ENCODE measurements around the gene GAS2L2. TPM values are rescaled to one million over a fixed set of nuclear protein-coding genes. Genes with fewer than 3 reads are reported as not detected.

GAS2L2 gene
- total RNA-seq, 1 experiment from 2014 or later = not detected

- H3K9me3 ChIP-seq (ENCODE audit: control insufficient read depth, insufficient read depth, low read depth, low read length) = no peaks in the 10 kb centered on the region
- POLR2A ChIA-PET = interaction anchor here (1.0 kb wide), 1 partner anchor 12 kb away, joined by 3 read pairs; no protein-coding TSS in a partner anchor
- peaks cover 12% of the 10 kb centered on the region for H3K27me3 ChIP-seq (ENCODE audit: control insufficient read depth, insufficient read depth, low read length)
- no peak overlapping the region for H3K4me3 ChIP-seq (ENCODE audit: low read depth in 2 of 2, low read length in 2 of 2)
- H3K36me3 ChIP-seq (ENCODE audit: control insufficient read depth, insufficient read depth, low read length) = no peaks in the 10 kb centered on the region
- no peak for TF ChIP-seq POLR2AphosphoS5 (IDR thresholded peaks at IDR 0.05; ENCODE audit: low read depth, low read length)
- no peak for TF ChIP-seq REST (IDR thresholded peaks at IDR 0.05; ENCODE audit: insufficient read depth in 1 of 2, low read depth in 2 of 2, low read length in 1 of 2)
- no peak for TF ChIP-seq SIN3A (IDR thresholded peaks at IDR 0.05; ENCODE audit: borderline replicate concordance, insufficient read depth, low read depth, low read length)
- TF ChIP-seq CTCF (IDR thresholded peaks at IDR 0.05) = no peak
- TF ChIP-seq TCF7L2 (IDR thresholded peaks at IDR 0.05; ENCODE audit: low read depth, low read length) = no peak
- no peak for DNase-seq (ENCODE audit: low read depth, low spot score)
- in situ Hi-C loops (cut with HindIII; ENCODE audit: low pct_unique_long_range_greater_than_20kb, low sequenced_read_pairs) (no loop called here), intact Hi-C loops (cut with micrococcal nuclease; ENCODE audit: unreplicated experiment) (no loop called here)
- ATAC-seq = no peak
- peaks cover 5% of the 10 kb centered on the region; the same call in 1 of the 2 replicates for H3K4me1 ChIP-seq (ENCODE audit: control insufficient read depth, insufficient read depth, low read length)
- no TSS peak for BruUV-seq (replicated peaks)
- CTCF ChIA-PET = no interaction called here
- no peak overlapping the region for H3K27ac ChIP-seq (ENCODE audit: low read length)
These were observed 44.3 kb upstream of the GAS2L2 start for GRCh38 chr17:35797370-35797769.

GRCh38 chr17:35796942-35797341, 43.9 kb upstream of the GAS2L2 start:
- H3K36me3 ChIP-seq (ENCODE audit: control insufficient read depth, insufficient read depth, low read length) = no peaks in the 10 kb centered on the region
- CTCF ChIA-PET = no interaction called here
- H3K4me3 ChIP-seq (ENCODE audit: low read depth in 2 of 2, low read length in 2 of 2) = no peak overlapping the region
- no peak for ATAC-seq
- no peak for DNase-seq (ENCODE audit: low read depth, low spot score)
- no peak overlapping the region for H3K27ac ChIP-seq (ENCODE audit: low read length)
- no peak for TF ChIP-seq REST (IDR thresholded peaks at IDR 0.05; ENCODE audit: insufficient read depth in 1 of 2, low read depth in 2 of 2, low read length in 1 of 2)
- TF ChIP-seq SIN3A (IDR thresholded peaks at IDR 0.05; ENCODE audit: borderline replicate concordance, insufficient read depth, low read depth, low read length) = no peak
- no peak for TF ChIP-seq POLR2AphosphoS5 (IDR thresholded peaks at IDR 0.05; ENCODE audit: low read depth, low read length)
- no peak for TF ChIP-seq TCF7L2 (IDR thresholded peaks at IDR 0.05; ENCODE audit: low read depth, low read length)
- no peak for TF ChIP-seq CTCF (IDR thresholded peaks at IDR 0.05)
- no TSS peak for BruUV-seq (replicated peaks)
- POLR2A ChIA-PET = interaction anchor here (0.9 to 1.0 kb wide), 2 partner anchors 12 kb away, joined by 3 to 4 read pairs; partner anchors contain the start of gene TAF15
- H3K27me3 ChIP-seq (ENCODE audit: control insufficient read depth, insufficient read depth, low read length) = peaks cover 12% of the 10 kb centered on the region
- in situ Hi-C loops (cut with HindIII; ENCODE audit: low pct_unique_long_range_greater_than_20kb, low sequenced_read_pairs) = no loop called here
- H3K9me3 ChIP-seq (ENCODE audit: control insufficient read depth, insufficient read depth, low read depth, low read length) = no peaks in the 10 kb centered on the region
- intact Hi-C loops (cut with micrococcal nuclease; ENCODE audit: unreplicated experiment) = no loop called here
- H3K4me1 ChIP-seq (ENCODE audit: control insufficient read depth, insufficient read depth, low read length) = peaks cover 5% of the 10 kb centered on the region; the same call in 1 of the 2 replicates

All from Panc1 (cell line).